Measurements from ENCODE around the gene ID2. TPM values are rescaled to one million over a fixed set of nuclear protein-coding genes. Genes with fewer than 3 reads are reported as not detected.
A peak's percentile ranks its signal among the peaks of the same experiment; 100 is the strongest.

ID2 gene
- total and polyA plus RNA-seq, 2 of the 13 experiments (the other 11 are each of a cell fraction or from before 2014, with no cell fraction given): 214 to 719 TPM

DNA sequence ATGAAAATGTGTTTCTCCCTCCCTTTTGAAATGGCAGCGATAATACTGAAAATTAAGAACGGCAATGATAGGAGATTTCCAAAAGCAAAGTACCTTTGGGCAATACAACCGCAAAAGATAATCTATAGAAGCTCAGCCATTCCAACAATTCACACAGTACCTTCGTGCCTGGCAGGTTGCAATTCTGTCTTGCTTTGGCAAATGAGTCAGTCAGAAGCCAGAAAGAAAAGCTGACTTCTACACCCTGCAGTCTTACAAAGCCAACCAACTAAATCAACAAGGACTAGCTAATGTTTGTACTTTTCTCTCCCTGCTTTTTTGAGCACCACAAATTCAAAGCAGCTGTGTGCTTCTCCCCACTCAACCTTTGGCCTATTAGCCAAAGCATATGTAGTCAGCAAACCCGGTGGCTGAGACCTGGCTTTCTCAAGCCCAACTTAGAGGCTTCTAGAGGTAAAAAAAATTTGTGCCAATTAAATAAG lies 25.7 kb upstream of the ID2 start (continued):
- TF ChIP-seq, protein P1, sequence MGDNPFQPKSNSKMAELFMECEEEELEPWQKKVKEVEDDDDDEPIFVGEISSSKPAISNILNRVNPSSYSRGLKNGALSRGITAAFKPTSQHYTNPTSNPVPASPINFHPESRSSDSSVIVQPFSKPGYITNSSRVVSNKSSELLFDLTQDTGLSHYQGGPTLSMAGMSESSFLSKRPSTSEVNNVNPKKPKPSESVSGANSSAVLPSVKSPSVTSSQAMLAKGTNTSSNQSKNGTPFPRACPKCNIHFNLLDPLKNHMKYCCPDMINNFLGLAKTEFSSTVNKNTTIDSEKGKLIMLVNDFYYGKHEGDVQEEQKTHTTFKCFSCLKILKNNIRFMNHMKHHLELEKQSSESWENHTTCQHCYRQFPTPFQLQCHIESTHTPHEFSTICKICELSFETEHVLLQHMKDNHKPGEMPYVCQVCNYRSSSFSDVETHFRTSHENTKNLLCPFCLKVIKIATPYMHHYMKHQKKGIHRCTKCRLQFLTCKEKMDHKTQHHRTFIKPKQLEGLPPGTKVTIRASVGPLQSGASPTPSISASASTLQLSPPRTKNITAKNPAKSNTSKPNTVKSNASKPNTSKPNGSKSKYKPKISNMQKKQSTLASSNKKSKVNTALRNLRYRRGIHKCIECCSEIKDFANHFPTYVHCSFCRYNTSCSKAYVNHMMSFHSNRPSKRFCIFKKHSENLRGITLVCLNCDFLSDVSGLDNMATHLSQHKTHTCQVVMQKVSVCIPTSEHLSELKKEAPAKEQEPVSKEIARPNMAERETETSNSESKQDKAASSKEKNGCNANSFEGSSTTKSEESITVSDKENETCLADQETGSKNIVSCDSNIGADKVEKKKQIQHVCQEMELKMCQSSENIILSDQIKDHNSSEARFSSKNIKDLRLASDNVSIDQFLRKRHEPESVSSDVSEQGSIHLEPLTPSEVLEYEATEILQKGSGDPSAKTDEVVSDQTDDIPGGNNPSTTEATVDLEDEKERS (CRISPR knock-in tag; IDR thresholded peaks at IDR 0.05): peak; percentile 88
- TF ChIP-seq ZNF205 (CRISPR knock-in tag; IDR thresholded peaks at IDR 0.05): no peak
- TF ChIP-seq, protein P2, sequence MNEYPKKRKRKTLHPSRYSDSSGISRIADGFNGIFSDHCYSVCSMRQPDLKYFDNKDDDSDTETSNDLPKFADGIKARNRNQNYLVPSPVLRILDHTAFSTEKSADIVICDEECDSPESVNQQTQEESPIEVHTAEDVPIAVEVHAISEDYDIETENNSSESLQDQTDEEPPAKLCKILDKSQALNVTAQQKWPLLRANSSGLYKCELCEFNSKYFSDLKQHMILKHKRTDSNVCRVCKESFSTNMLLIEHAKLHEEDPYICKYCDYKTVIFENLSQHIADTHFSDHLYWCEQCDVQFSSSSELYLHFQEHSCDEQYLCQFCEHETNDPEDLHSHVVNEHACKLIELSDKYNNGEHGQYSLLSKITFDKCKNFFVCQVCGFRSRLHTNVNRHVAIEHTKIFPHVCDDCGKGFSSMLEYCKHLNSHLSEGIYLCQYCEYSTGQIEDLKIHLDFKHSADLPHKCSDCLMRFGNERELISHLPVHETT (CRISPR knock-in tag; conservative IDR thresholded peaks at IDR 0.05): no peak
- no peak for TF ChIP-seq CAMTA2 (CRISPR knock-in tag; IDR thresholded peaks at IDR 0.05; ENCODE audit: borderline replicate concordance)
- peak; percentile 72; the same call in 1 of the 2 replicates for TF ChIP-seq RORA (CRISPR knock-in tag; IDR thresholded peaks at IDR 0.05)
- no peak for TF ChIP-seq MYNN (CRISPR knock-in tag; IDR thresholded peaks at IDR 0.05; ENCODE audit: low read depth)
- TF ChIP-seq ZNF264 (CRISPR knock-in tag; IDR thresholded peaks at IDR 0.05): peak; percentile 90
- TF ChIP-seq, protein P3, sequence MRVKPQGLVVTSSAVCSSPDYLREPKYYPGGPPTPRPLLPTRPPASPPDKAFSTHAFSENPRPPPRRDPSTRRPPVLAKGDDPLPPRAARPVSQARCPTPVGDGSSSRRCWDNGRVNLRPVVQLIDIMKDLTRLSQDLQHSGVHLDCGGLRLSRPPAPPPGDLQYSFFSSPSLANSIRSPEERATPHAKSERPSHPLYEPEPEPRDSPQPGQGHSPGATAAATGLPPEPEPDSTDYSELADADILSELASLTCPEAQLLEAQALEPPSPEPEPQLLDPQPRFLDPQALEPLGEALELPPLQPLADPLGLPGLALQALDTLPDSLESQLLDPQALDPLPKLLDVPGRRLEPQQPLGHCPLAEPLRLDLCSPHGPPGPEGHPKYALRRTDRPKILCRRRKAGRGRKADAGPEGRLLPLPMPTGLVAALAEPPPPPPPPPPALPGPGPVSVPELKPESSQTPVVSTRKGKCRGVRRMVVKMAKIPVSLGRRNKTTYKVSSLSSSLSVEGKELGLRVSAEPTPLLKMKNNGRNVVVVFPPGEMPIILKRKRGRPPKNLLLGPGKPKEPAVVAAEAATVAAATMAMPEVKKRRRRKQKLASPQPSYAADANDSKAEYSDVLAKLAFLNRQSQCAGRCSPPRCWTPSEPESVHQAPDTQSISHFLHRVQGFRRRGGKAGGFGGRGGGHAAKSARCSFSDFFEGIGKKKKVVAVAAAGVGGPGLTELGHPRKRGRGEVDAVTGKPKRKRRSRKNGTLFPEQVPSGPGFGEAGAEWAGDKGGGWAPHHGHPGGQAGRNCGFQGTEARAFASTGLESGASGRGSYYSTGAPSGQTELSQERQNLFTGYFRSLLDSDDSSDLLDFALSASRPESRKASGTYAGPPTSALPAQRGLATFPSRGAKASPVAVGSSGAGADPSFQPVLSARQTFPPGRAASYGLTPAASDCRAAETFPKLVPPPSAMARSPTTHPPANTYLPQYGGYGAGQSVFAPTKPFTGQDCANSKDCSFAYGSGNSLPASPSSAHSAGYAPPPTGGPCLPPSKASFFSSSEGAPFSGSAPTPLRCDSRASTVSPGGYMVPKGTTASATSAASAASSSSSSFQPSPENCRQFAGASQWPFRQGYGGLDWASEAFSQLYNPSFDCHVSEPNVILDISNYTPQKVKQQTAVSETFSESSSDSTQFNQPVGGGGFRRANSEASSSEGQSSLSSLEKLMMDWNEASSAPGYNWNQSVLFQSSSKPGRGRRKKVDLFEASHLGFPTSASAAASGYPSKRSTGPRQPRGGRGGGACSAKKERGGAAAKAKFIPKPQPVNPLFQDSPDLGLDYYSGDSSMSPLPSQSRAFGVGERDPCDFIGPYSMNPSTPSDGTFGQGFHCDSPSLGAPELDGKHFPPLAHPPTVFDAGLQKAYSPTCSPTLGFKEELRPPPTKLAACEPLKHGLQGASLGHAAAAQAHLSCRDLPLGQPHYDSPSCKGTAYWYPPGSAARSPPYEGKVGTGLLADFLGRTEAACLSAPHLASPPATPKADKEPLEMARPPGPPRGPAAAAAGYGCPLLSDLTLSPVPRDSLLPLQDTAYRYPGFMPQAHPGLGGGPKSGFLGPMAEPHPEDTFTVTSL (CRISPR knock-in tag; IDR thresholded peaks at IDR 0.05; ENCODE audit: borderline replicate concordance): peak; percentile 85; the same call in 1 of the 2 replicates
- TF ChIP-seq ZNF788 (CRISPR knock-in tag; IDR thresholded peaks at IDR 0.05; ENCODE audit: borderline replicate concordance): peak; percentile 65; the same call in 1 of the 2 replicates
- TF ChIP-seq, protein P4, sequence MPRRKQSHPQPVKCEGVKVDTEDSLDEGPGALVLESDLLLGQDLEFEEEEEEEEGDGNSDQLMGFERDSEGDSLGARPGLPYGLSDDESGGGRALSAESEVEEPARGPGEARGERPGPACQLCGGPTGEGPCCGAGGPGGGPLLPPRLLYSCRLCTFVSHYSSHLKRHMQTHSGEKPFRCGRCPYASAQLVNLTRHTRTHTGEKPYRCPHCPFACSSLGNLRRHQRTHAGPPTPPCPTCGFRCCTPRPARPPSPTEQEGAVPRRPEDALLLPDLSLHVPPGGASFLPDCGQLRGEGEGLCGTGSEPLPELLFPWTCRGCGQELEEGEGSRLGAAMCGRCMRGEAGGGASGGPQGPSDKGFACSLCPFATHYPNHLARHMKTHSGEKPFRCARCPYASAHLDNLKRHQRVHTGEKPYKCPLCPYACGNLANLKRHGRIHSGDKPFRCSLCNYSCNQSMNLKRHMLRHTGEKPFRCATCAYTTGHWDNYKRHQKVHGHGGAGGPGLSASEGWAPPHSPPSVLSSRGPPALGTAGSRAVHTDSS (CRISPR knock-in tag; conservative IDR thresholded peaks at IDR 0.05): no peak
- TF ChIP-seq MED13 (CRISPR knock-in tag; IDR thresholded peaks at IDR 0.05): no peak
- TF ChIP-seq HNRNPK (IDR thresholded peaks at IDR 0.05; ENCODE audit: low read depth, low read length, poor library complexity, severe bottlenecking): no peak
- no peak for TF ChIP-seq PLRG1 (conservative IDR thresholded peaks at IDR 0.05)
- 0 out of 2 replicates have a peak, but pooled peaks have one; percentile 60 for TF ChIP-seq CREM (IDR thresholded peaks at IDR 0.05)
- no peak for TF ChIP-seq CREM (CRISPR knock-in tag; IDR thresholded peaks at IDR 0.05)
- TF ChIP-seq KLF16 (CRISPR knock-in tag; IDR thresholded peaks at IDR 0.05): peak in 1 of 2 experiments; percentile 67; a peak in 1 of 4 replicates
- TF ChIP-seq KDM2A (CRISPR knock-in tag; IDR thresholded peaks at IDR 0.05; ENCODE audit: borderline replicate concordance, low read depth): no peak
- TF ChIP-seq, protein P5, sequence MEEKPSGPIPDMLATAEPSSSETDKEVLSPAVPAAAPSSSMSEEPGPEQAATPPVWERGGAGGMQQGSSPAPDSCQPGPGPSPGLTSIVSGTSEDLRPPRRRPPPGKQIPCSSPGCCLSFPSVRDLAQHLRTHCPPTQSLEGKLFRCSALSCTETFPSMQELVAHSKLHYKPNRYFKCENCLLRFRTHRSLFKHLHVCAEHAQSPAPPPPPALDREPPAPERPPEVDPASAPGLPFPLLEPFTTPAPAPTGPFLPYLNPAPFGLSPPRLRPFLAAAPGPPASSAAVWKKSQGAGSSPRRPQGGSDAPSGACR (CRISPR knock-in tag; IDR thresholded peaks at IDR 0.05): no peak

Data from HepG2 (cell line).